Keratinocyte (primary cell): ENCODE data around the gene AFMID.

ENCODE experiments used
- CTCF ChIP-seq, 3 experiments: IDR thresholded peaks in 1 of 3; conservative IDR thresholded peaks in 1 of 3; optimal IDR thresholded peaks in 1 of 3; 2 replicates in 2 of 3; 3 replicates in 1 of 3; pipeline versions ENCODE3 to v1.5.1; 2011; ENCODE audit warnings: low read length in 3 of 3, mild to moderate bottlenecking in 3 of 3, moderate library complexity in 2 of 3, control low read depth in 1 of 3, inconsistent platforms in 1 of 3; ENCODE audit not compliant: insufficient read depth in 2 of 3; ENCODE audit errors: extremely low read depth in 1 of 3
- EZH2 ChIP-seq: IDR thresholded peaks from one replicate; pipeline ENCODE4 v1.6.1; 2012; ENCODE audit warnings: inconsistent platforms, mild to moderate bottlenecking, low read length, moderate library complexity

- no peak for TF ChIP-seq CTCF (optimal IDR thresholded peaks at IDR 0.05 in 1 of 3, IDR thresholded peaks at IDR 0.05 in 1 of 3, conservative IDR thresholded peaks at IDR 0.05 in 1 of 3; ENCODE audit: extremely low read depth in 1 of 3, insufficient read depth in 2 of 3, low read length in 3 of 3)
- no peak for TF ChIP-seq EZH2
Observed at GRCh38 chr17:78248051-78248914, 61.1 kb downstream of the AFMID start.
